Ascending aorta (tissue), 2 donors: ENCODE measurements around the gene OR51B5. TPM values are rescaled to one million over a fixed set of nuclear protein-coding genes. Genes with fewer than 3 reads are reported as not detected.
"Not testable (repeated sequence)": the region's sequence is repeated elsewhere in the genome, so short reads cannot be mapped to it uniquely, and the experiment has no call there.

Experiments used
- DNase-seq, 2 donors: peaks; one replicate each; pipeline ENCODE4 v3.0.0-alpha.2; 2019; ENCODE audit warnings: low spot score in 2 of 2
- H3K27ac ChIP-seq, 2 donors: fragments of 200-600 bp; sonication (generic); one replicate each; pipeline ENCODE4 v1.5.1; 2016 to 2017; ENCODE audit warnings: mild to moderate bottlenecking in 1 of 2
- H3K27me3 ChIP-seq: fragments of 200-600 bp; sonication (generic); one replicate; pipeline ENCODE4 v1.5.1; 2017
- H3K36me3 ChIP-seq, 2 donors: fragments of 200-600 bp; sonication (generic); one replicate each; pipeline ENCODE4 v1.5.1; 2016
- H3K4me1 ChIP-seq, 2 donors: fragments of 200-600 bp; sonication (generic); one replicate each; pipeline ENCODE4 v1.5.1; 2016 to 2017; ENCODE audit warnings: mild to moderate bottlenecking in 1 of 2
- H3K4me3 ChIP-seq, 2 donors: fragments of 200-600 bp; sonication (generic); one replicate each; pipeline ENCODE4 v1.5.1; 2016 to 2017; ENCODE audit warnings: mild to moderate bottlenecking in 1 of 2
- H3K9me3 ChIP-seq, 2 donors: fragments of 200-600 bp; sonication (generic); one replicate each; pipeline ENCODE4 v1.5.1; 2016
- CTCF ChIP-seq, 3 experiments: fragments of 200-600 bp in 2 of 3; fragments of 450-650 bp in 1 of 3; sonication (generic) in 2 of 3; IDR thresholded peaks; one replicate each; pipeline ENCODE4 v1.5.1; 2016 to 2019; ENCODE audit warnings: antibody characterized with exemption in 3 of 3, mild to moderate bottlenecking in 1 of 3, moderate library complexity in 1 of 3
- intact Hi-C: fragments of 100-400 bp; cut with DNase I; formaldehyde crosslinking; loops from one replicate; pipeline ENCODE4 v1.15.1; 2023
- total RNA-seq: library from RNA; depleted of rRNA; stranded (reverse); fragments of >200 nt; gene quantifications from one replicate; pipeline ENCODE4 v1.1.0, GENCODE V29; 2016

The OR51B5 gene
- total RNA-seq, 1 donor from 2014 or later: not detected

GRCh38 chr11:5317292-5317691 is 26.0 kb downstream of the OR51B5 start:
- no peak for TF ChIP-seq CTCF (IDR thresholded peaks at IDR 0.05)
- H3K4me1 ChIP-seq: no peaks in the 10 kb centered on the region
- DNase-seq: no peak
- H3K9me3 ChIP-seq: no peaks in the 10 kb centered on the region
- no peaks in the 10 kb centered on the region for H3K36me3 ChIP-seq
- H3K4me3 ChIP-seq: no peak overlapping the region
- H3K27ac ChIP-seq: no peak overlapping the region
- intact Hi-C loops: no loop called here
- H3K27me3 ChIP-seq: no peaks in the 10 kb centered on the region

- H3K27me3 ChIP-seq, intact Hi-C loops, H3K36me3 ChIP-seq, H3K27ac ChIP-seq, H3K4me3 ChIP-seq, DNase-seq, H3K9me3 ChIP-seq, H3K4me1 ChIP-seq: not testable (repeated sequence)
Observed at GRCh38 chr11:5313326-5314023, 29.8 kb downstream of the OR51B5 start.

- DNase-seq: no peak
- Histone ChIP-seq H3K36me3 (no peaks in the 10 kb centered on the region), H3K4me1 (no peaks in the 10 kb centered on the region), H3K4me3 (no peak overlapping the region), H3K9me3 (no peaks in the 10 kb centered on the region), H3K27me3 (no peaks in the 10 kb centered on the region), H3K27ac (no peak overlapping the region)
- no peak for TF ChIP-seq CTCF (IDR thresholded peaks at IDR 0.05)
- intact Hi-C loops: no loop called here
Observed at GRCh38 chr11:5310423-5310822, 32.9 kb downstream of the OR51B5 start.

GRCh38 chr11:5307256-5308019 is 35.9 kb downstream of the OR51B5 start:
- DNase-seq: no peak
- Histone ChIP-seq H3K36me3 (no peaks in the 10 kb centered on the region), H3K4me3 (no peak overlapping the region), H3K4me1 (no peaks in the 10 kb centered on the region), H3K9me3 (no peaks in the 10 kb centered on the region), H3K27me3 (no peaks in the 10 kb centered on the region), H3K27ac (no peak overlapping the region)
- intact Hi-C loops: no loop called here
- no peak for TF ChIP-seq CTCF (IDR thresholded peaks at IDR 0.05)

GRCh38 chr11:5304046-5304445 is 39.3 kb downstream of the OR51B5 start:
- H3K9me3 ChIP-seq: no peaks in the 10 kb centered on the region
- no peaks in the 10 kb centered on the region for H3K36me3 ChIP-seq
- no peaks in the 10 kb centered on the region for H3K4me1 ChIP-seq
- H3K27ac ChIP-seq: no peak overlapping the region
- no peak overlapping the region for H3K4me3 ChIP-seq
- intact Hi-C loops: no loop called here
- DNase-seq: no peak
- no peaks in the 10 kb centered on the region for H3K27me3 ChIP-seq
- no peak for TF ChIP-seq CTCF (IDR thresholded peaks at IDR 0.05)

- Histone ChIP-seq H3K4me1 (no peaks in the 10 kb centered on the region), H3K9me3 (no peaks in the 10 kb centered on the region), H3K27me3 (no peaks in the 10 kb centered on the region), H3K27ac (no peak overlapping the region), H3K36me3 (no peaks in the 10 kb centered on the region), H3K4me3 (no peak overlapping the region)
- no peak for TF ChIP-seq CTCF (IDR thresholded peaks at IDR 0.05)
- DNase-seq: no peak
- intact Hi-C loops: no loop called here
Observed at GRCh38 chr11:5303626-5304025, 39.7 kb downstream of the OR51B5 start.
